HTERT RPE-1 (cell line): ENCODE data around the gene NUP88.

Source experiments
- in situ Hi-C: fragments of 300-500 bp; cut with MboI; formaldehyde crosslinking; loops from 4 replicates; pipeline ENCODE4 v1.14.3; 2020; ENCODE audit warnings: low sequenced_read_pairs

The NUP88 gene

DNA sequence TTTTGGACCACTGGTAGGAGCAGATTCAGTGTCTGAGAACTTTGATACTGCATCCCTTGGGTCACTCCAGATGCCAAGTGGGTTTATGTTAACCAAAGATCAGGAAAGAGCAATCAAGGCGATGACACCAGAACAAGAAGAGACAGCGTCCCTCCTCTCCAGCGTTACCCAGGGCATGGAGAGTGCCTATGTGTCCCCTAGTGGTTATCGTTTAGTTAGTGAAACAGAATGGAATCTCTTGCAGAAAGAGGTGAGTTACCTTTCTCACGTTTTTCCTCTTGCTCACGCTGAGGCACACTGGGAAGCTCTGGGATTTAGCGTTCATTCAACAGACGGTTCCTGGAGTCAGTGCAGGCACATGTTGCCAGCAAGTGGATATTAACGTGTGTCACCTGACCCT, 58.0 kb downstream of the NUP88 start:
- in situ Hi-C loops: no loop called here

- in situ Hi-C loops: no loop called here
Measured at GRCh38 chr17:5355421-5356129, 63.9 kb downstream of the NUP88 start.

GRCh38 chr17:5354886-5355415, 64.5 kb downstream of the NUP88 start:
- in situ Hi-C loops: no loop called here

GRCh38 chr17:5354310-5354709, 65.2 kb downstream of the NUP88 start:
- in situ Hi-C loops: no loop called here

- in situ Hi-C loops: no loop called here
Measured at GRCh38 chr17:5352681-5353289, 66.7 kb downstream of the NUP88 start.

DNA sequence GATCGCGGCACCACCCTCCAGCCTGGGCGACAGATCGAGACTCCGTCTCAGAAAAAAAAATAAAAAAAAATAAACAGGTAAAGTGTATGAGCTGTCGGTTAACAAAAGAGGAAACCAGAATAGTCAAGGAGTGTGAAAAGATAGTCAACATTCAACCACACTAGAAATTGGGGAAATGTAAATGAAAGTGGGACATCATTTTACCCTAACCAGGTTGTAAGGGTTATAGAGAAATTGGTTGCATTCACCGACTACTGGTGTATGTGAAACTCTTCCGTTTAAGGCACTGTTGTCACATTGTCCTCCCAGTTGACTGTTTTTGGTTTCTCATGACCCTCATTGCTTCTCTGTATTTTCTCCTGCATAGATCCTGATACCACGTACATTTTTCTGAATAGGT, 74.5 kb downstream of the NUP88 start:
- in situ Hi-C loops: no loop called here
